HL-60 (cell line): ENCODE results near the gene LINGO3.

Experiments
- CTCF ChIP-seq: IDR thresholded peaks from one replicate; pipeline ENCODE4 v1.5.1; 2011; ENCODE audit warnings: low read length, control low read depth, inconsistent platforms; ENCODE audit not compliant: insufficient read depth
- POLR2AphosphoS5 ChIP-seq: IDR thresholded peaks from 2 replicates; pipeline ENCODE4 v1.6.1; 2012; ENCODE audit warnings: low read depth
- REST ChIP-seq: IDR thresholded peaks from 2 replicates; pipeline ENCODE4 v1.6.1; 2012; ENCODE audit warnings: low read depth; ENCODE audit not compliant: insufficient replicate concordance
- SPI1 ChIP-seq: IDR thresholded peaks from 2 replicates; pipeline ENCODE4 v1.6.1; 2012; ENCODE audit warnings: low read depth, mild to moderate bottlenecking, borderline replicate concordance

- no peak for TF ChIP-seq CTCF
- TF ChIP-seq REST: no peak
- 0 out of 2 replicates have a peak, but pooled peaks have one; percentile 4 for TF ChIP-seq POLR2AphosphoS5
- TF ChIP-seq SPI1: no peak
Observed at GRCh38 chr19:2275588-2276428, 32.1 kb downstream of the LINGO3 start.
